GM13977 (cell line): ENCODE data around the gene ASB13.

Experiments
- DNase-seq: peaks from one replicate; pipeline ENCODE4 v3.0.0; 2012; ENCODE audit warnings: low spot score
- CTCF ChIP-seq: IDR thresholded peaks from 2 replicates; pipeline ENCODE4 v1.5.1; 2012; ENCODE audit warnings: mild to moderate bottlenecking, control low read depth; ENCODE audit not compliant: insufficient read depth; ENCODE audit errors: extremely low read depth, missing control alignments
- in situ Hi-C: fragments of 300-500 bp; cut with MboI; formaldehyde crosslinking; loops from one replicate; pipeline ENCODE4 v1.12.0; 2022; ENCODE audit warnings: low sequenced_read_pairs, low pct_unique_long_range_greater_than_20kb, mixed read lengths, inconsistent platforms; ENCODE audit not compliant: unreplicated experiment

ASB13 gene

GRCh38 chr10:5616836-5617235 is 49.6 kb downstream of the ASB13 start:
- no peak for TF ChIP-seq CTCF
- in situ Hi-C loops = no loop called here
- DNase-seq = no peak

- no peak for TF ChIP-seq CTCF
- in situ Hi-C loops = no loop called here
- DNase-seq = no peak
These were observed 50.3 kb downstream of the ASB13 start for GRCh38 chr10:5616046-5616445.

GRCh38 chr10:5615316-5615715 is 51.1 kb downstream of the ASB13 start:
- TF ChIP-seq CTCF = no peak
- in situ Hi-C loops = no loop called here
- DNase-seq = no peak

GRCh38 chr10:5614155-5614721 is 52.2 kb downstream of the ASB13 start:
- DNase-seq = no peak
- no peak for TF ChIP-seq CTCF
- in situ Hi-C loops = no loop called here

- in situ Hi-C loops = no loop called here
- DNase-seq = no peak
- TF ChIP-seq CTCF = no peak
These were observed 52.8 kb downstream of the ASB13 start for GRCh38 chr10:5613481-5614154.

GRCh38 chr10:5611899-5612680 is 54.3 kb downstream of the ASB13 start:
- TF ChIP-seq CTCF = no peak
- in situ Hi-C loops = no loop called here
- no peak for DNase-seq
